HG03571 (cell line): Measurements from ENCODE around the gene BICC1.
"Not testable (repeated sequence)": the region's sequence is repeated elsewhere in the genome, so short reads cannot be mapped to it uniquely, and the experiment has no call there.

Experiments used
- ATAC-seq: cut with Tn5 transposase; IDR thresholded peaks from one replicate; pipeline ENCODE4 v1.9.1; 2021; ENCODE audit not compliant: unreplicated experiment

Gene BICC1

GRCh38 chr10:58597211-58597610, 84.5 kb downstream of the BICC1 start:
- not testable (repeated sequence) for ATAC-seq

- no peak for ATAC-seq
These were observed 87.4 kb downstream of the BICC1 start for GRCh38 chr10:58599927-58600553.

- no peak for ATAC-seq
These were observed 95.7 kb downstream of the BICC1 start for GRCh38 chr10:58608351-58608750.

GRCh38 chr10:58608826-58609531, 96.3 kb downstream of the BICC1 start:
- no peak for ATAC-seq

GRCh38 chr10:58609532-58610150, 97.0 kb downstream of the BICC1 start:
- ATAC-seq = no peak

GRCh38 chr10:58615237-58615935, 102.7 kb downstream of the BICC1 start:
- ATAC-seq = no peak

GRCh38 chr10:58618158-58618676, 105.5 kb downstream of the BICC1 start:
- no peak for ATAC-seq

GRCh38 chr10:58621379-58622077, 108.9 kb downstream of the BICC1 start:
- ATAC-seq = no peak

- no peak for ATAC-seq
These were observed 109.6 kb downstream of the BICC1 start for GRCh38 chr10:58622246-58622645.

GRCh38 chr10:58625070-58625469, 112.4 kb downstream of the BICC1 start:
- no peak for ATAC-seq

GRCh38 chr10:58627392-58627791, 114.7 kb downstream of the BICC1 start:
- no peak for ATAC-seq

GRCh38 chr10:58631715-58632114, 119.0 kb downstream of the BICC1 start:
- no peak for ATAC-seq

GRCh38 chr10:58632216-58632615, 119.5 kb downstream of the BICC1 start:
- ATAC-seq = no peak

GRCh38 chr10:58637352-58637751, 124.7 kb downstream of the BICC1 start:
- ATAC-seq = no peak

- ATAC-seq = no peak
These were observed 125.7 kb downstream of the BICC1 start for GRCh38 chr10:58638388-58638787.

- ATAC-seq = no peak
These were observed 128.4 kb downstream of the BICC1 start for GRCh38 chr10:58641095-58641531.

GRCh38 chr10:58641708-58642107, 129.0 kb downstream of the BICC1 start:
- no peak for ATAC-seq

GRCh38 chr10:58642283-58642682, 129.6 kb downstream of the BICC1 start:
- no peak for ATAC-seq

- ATAC-seq = no peak
These were observed 130.3 kb downstream of the BICC1 start for GRCh38 chr10:58642916-58643428.

GRCh38 chr10:58644311-58644710, 131.6 kb downstream of the BICC1 start:
- no peak for ATAC-seq
